Inflammatory macrophage (primary cell): ENCODE measurements around the gene SLC25A11.
"Not testable (repeated sequence)": the region's sequence is repeated elsewhere in the genome, so short reads cannot be mapped to it uniquely, and the experiment has no call there.

Source experiments
- DNase-seq, 2 donors: peaks; one replicate each; pipeline ENCODE4 v3.0.0-alpha.2; 2020 to 2022

SLC25A11 gene

GRCh38 chr17:4919511-4920047 is 20.3 kb downstream of the SLC25A11 start:
- DNase-seq: peak; percentile 32 to 33

- DNase-seq: not testable (repeated sequence)
Observed at GRCh38 chr17:4914551-4914950, 25.3 kb downstream of the SLC25A11 start.

GRCh38 chr17:4913994-4914393 is 25.9 kb downstream of the SLC25A11 start:
- no peak for DNase-seq

- DNase-seq: peak; percentile 93
Observed at GRCh38 chr17:4908711-4909496, 30.9 kb downstream of the SLC25A11 start.

- DNase-seq: no peak
Observed at GRCh38 chr17:4908301-4908700, 31.5 kb downstream of the SLC25A11 start.

GRCh38 chr17:4906642-4907041 is 33.2 kb downstream of the SLC25A11 start:
- not testable (repeated sequence) for DNase-seq

- DNase-seq: peak; percentile 53 to 54
Observed at GRCh38 chr17:4903051-4903818, 36.6 kb downstream of the SLC25A11 start, which contains the start of gene CHRNE. Gene CHRNE, minus strand, starts transcription at chr17:4903098. Its CDS starts 35 bp downstream, at chr17:4903063.

- no peak for DNase-seq
Observed at GRCh38 chr17:4902540-4902939, 37.3 kb downstream of the SLC25A11 start.

GRCh38 chr17:4901648-4902344 is 38.0 kb downstream of the SLC25A11 start:
- DNase-seq: peak; percentile 83 to 84

GRCh38 chr17:4901108-4901647 is 38.7 kb downstream of the SLC25A11 start:
- no peak for DNase-seq

GRCh38 chr17:4900231-4901107 is 39.4 kb downstream of the SLC25A11 start:
- DNase-seq: peak; percentile 41 to 42

- DNase-seq: peak; percentile 96 to 98
Observed at GRCh38 chr17:4899341-4900230, 40.3 kb downstream of the SLC25A11 start, which contains the start of gene C17orf107. Gene C17orf107, plus strand, starts transcription at chr17:4899536. Its CDS starts 227 bp downstream, at chr17:4899763.

- DNase-seq: no peak
Observed at GRCh38 chr17:4898927-4899326, 40.9 kb downstream of the SLC25A11 start.

GRCh38 chr17:4898351-4898750 is 41.5 kb downstream of the SLC25A11 start:
- no peak for DNase-seq

- DNase-seq: no peak
Observed at GRCh38 chr17:4897785-4898184, 42.1 kb downstream of the SLC25A11 start.

- no peak for DNase-seq
Observed at GRCh38 chr17:4897198-4897687, 42.6 kb downstream of the SLC25A11 start.

- no peak for DNase-seq
Observed at GRCh38 chr17:4896332-4897197, 43.3 kb downstream of the SLC25A11 start.

- DNase-seq: peak; percentile 62 to 67
Observed at GRCh38 chr17:4895657-4896331, 44.1 kb downstream of the SLC25A11 start.
